Measurements from ENCODE around the gene STK32B.

DNA sequence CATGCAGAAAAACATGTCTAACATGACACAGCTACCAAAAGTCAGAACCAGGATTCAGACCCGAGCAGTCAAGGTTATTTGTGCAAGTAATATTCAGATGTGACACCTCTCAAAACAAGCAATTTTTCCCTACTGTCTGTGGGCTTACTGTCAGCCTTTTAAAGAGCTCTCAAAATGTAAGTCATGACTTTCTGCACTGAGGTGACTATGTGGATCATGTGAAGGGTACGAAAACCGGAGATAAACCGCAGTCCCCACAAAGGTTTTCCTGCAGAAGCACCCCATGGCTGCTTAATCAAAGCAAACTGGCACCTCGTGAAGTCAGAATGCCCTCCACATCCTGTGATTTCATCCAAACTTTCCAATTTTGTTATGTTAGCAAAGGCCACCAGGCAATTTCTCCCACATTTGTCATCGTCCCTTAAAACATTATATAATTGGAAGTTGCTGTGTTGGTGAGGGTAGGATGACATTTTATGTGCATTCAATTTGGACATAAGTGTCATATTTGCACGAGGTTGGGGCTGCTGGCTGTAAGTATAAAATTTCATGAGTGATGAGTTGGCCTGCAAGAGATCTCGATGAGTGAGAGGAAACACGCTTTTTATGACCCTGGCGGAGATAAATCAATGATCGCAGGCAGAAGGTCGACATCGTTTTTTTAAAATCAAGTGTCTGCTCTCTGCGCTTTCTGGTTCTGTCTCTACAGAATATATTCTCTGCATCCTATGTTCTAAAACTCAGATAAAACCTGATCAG lies 161.2 kb downstream of the STK32B start:
- TF ChIP-seq TCF7L2 (IDR thresholded peaks at IDR 0.05; ENCODE audit: low read depth, low read length) (no peak), POLR2AphosphoS5 (IDR thresholded peaks at IDR 0.05; ENCODE audit: low read depth, low read length) (no peak), SIN3A (IDR thresholded peaks at IDR 0.05; ENCODE audit: borderline replicate concordance, insufficient read depth, low read depth, low read length) (no peak)
- TF ChIP-seq, protein P1, sequence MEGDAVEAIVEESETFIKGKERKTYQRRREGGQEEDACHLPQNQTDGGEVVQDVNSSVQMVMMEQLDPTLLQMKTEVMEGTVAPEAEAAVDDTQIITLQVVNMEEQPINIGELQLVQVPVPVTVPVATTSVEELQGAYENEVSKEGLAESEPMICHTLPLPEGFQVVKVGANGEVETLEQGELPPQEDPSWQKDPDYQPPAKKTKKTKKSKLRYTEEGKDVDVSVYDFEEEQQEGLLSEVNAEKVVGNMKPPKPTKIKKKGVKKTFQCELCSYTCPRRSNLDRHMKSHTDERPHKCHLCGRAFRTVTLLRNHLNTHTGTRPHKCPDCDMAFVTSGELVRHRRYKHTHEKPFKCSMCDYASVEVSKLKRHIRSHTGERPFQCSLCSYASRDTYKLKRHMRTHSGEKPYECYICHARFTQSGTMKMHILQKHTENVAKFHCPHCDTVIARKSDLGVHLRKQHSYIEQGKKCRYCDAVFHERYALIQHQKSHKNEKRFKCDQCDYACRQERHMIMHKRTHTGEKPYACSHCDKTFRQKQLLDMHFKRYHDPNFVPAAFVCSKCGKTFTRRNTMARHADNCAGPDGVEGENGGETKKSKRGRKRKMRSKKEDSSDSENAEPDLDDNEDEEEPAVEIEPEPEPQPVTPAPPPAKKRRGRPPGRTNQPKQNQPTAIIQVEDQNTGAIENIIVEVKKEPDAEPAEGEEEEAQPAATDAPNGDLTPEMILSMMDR (IDR thresholded peaks at IDR 0.05), result no peak
- TF ChIP-seq, protein P2, sequence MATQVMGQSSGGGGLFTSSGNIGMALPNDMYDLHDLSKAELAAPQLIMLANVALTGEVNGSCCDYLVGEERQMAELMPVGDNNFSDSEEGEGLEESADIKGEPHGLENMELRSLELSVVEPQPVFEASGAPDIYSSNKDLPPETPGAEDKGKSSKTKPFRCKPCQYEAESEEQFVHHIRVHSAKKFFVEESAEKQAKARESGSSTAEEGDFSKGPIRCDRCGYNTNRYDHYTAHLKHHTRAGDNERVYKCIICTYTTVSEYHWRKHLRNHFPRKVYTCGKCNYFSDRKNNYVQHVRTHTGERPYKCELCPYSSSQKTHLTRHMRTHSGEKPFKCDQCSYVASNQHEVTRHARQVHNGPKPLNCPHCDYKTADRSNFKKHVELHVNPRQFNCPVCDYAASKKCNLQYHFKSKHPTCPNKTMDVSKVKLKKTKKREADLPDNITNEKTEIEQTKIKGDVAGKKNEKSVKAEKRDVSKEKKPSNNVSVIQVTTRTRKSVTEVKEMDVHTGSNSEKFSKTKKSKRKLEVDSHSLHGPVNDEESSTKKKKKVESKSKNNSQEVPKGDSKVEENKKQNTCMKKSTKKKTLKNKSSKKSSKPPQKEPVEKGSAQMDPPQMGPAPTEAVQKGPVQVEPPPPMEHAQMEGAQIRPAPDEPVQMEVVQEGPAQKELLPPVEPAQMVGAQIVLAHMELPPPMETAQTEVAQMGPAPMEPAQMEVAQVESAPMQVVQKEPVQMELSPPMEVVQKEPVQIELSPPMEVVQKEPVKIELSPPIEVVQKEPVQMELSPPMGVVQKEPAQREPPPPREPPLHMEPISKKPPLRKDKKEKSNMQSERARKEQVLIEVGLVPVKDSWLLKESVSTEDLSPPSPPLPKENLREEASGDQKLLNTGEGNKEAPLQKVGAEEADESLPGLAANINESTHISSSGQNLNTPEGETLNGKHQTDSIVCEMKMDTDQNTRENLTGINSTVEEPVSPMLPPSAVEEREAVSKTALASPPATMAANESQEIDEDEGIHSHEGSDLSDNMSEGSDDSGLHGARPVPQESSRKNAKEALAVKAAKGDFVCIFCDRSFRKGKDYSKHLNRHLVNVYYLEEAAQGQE (IDR thresholded peaks at IDR 0.05; ENCODE audit: insufficient read depth in 1 of 2, low read depth in 2 of 2, low read length in 1 of 2), result no peak

All from Panc1 (cell line).